Activated CD4-positive, alpha-beta T cell treated with anti-CD3 and anti-CD28 coated beads for 24 hours (primary cell): Measurements from ENCODE around the gene LRRC43.
"Not testable (repeated sequence)": the region's sequence is repeated elsewhere in the genome, so short reads cannot be mapped to it uniquely, and the experiment has no call there.

Experiments used
- DNase-seq, 2 donors: peaks; one replicate each; pipeline ENCODE4 v3.0.0-alpha.2; 2020; ENCODE audit warnings: low read depth in 2 of 2

Gene LRRC43

DNA sequence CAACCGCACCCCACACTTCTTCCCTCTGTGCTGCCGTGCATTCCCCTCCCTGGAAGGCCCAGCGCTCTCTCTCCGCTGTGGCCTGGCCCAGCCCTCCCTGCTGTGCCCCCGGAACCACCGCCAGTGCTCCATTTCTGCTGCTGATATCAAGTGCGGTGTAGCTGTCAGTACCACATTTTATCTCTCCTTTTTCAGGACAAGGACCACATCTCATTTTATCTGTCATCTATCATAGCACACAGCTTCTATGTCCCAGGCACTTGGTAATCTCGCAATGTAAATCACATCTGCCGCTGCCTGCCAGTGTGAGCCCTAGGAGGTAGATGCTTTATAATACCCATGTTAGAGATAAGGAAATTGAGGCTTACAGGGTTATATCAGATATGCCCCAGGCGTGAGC lies 27.2 kb upstream of the LRRC43 start:
- DNase-seq, result no peak

DNA sequence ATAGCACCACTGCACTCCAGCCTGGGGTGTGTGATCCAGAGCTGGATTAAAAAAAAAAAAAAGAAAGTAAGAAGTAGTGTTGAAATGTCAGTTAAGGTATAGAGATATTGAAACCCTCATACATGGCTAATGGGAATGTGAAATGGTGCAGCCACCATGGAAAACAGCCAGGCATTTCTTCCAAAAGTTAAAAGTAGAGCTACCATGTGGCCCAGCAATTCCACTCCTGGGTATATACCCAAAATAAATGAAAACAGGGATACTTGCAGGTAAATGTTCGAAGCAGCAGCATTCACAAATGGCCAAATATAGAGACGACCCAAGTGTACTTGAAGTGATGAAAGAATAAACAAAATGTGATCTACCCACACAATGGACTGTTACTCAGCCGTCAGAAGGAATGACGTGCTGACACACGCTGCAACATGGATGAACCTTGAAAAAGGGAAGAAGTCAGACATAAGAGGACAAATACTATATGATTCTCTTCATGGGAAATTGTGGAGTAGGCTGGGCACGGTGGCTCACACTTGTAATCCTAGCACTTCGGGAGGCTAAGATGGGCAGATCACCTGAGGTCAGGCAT lies 24.1 kb upstream of the LRRC43 start:
- no peak for DNase-seq

DNA sequence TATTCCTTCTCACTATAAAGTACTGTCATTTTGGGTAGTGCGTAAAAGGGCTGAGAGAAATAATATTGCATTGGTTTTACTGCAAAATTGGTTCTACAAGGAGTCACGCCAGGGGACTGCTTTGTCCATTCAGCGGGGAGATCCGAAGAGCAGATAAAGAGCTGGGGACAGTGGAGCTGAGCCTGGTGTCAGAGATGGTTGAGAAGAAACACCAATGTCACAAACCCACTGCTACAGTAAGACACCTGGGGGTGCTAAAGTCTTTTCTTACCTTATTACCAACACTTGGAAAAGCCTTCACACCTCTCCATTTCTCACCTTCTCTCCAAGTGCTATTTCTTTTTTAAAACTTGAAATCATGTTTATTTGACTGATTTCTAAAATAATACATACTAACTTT lies 23.0 kb upstream of the LRRC43 start:
- DNase-seq, result no peak

DNA sequence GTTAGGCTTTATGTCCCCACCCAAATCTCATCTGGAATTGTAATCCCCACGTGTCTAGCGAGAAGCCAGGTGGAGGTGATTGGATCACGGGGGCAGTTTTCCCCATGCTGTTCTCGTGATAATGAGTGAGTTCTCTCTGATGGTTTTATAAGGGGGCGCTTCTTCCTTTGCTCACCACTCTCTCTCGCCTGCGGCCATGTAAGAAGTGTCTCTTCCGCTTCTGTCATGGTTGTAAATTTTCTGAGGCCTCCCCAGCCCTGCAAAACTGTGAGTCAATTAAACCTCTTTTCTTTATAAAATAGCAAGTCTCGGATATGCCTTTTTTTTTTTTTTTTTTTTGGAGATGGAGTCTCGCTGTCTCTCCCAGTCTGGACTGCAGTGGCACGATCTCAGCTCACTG lies 22.2 kb upstream of the LRRC43 start:
- DNase-seq, result no peak

DNA sequence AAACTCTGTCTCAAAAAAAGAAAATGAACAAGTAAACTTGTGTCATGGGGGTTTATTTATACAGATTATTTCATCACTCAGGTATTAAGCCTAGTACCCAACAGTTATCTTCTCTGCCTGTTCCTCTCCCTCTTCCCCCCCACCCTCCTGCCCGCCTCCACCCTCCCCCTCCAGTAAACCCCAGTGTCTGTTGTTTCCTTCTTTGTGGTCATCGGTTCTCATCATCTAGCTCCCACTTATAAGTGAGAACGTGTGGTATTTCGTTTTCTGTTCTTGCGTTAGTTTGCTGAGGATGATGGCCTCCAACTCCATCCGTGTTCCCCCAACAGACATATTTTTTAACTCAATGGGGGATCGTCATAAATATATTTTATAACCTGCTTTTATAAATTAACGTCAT lies 21.2 kb upstream of the LRRC43 start:
- no peak for DNase-seq

DNA sequence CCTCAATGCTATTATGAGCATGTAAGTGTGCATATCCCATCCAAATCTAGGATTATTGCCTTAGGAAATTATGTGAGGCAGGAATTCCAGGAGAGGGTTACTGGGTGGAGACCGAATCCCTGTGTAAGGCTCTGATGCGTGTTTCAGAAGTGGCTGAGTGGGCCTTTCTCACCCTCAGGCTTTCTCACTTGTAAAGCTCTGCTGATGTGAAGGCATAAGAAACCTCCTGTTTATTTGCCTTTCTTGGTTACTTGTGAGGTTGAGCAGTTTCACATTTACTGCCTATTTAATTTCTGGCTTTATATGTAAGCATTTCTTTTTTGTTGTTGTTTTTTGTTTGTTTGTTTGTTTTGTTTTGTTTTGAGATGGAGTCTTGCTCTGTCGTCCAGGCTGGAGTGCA lies 19.9 kb upstream of the LRRC43 start:
- no peak for DNase-seq

DNA sequence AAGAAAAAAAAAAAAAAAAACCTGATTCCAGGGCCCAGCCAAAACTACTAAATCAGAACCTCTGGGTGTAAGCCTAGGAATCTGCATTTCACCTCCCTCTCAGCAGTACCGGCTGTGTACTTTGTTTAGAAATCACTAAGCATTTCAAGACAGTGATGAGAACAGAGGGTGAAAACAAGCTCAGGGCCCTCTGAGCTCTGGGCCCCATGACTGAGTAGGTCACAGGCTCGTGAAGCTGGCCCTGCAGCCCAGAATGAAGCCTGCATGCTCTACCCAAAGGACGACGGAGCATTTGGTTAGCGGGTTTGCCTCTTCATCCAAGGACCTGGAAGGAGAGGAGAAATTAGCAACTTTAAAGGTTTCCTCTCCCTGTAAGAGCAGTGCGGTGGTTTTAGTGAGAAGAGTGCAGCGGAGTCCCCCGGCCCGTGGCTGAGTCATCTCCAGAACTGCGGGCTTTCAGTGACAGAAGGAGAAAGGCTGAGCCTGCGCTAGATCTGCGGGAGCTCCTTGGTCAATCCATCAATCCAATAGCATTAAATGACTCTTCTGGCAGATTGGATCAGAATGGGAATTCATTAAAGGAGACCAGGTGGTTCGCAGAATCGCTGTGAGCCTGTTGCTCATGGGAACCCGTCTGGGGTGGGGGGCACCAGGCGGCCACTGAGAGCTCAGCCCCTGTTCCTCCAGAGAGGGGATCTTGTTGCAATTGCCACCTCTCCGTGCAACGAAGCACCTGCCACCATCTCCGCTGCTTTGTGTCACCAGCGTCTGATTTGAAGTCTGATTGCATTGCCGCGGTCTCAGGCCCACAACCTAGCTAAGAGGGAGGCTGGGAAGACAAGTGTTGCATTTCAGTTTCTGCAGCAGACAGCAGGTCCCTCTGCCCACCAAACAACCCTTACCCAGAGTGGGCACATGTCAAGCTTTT lies 16.2 kb upstream of the LRRC43 start:
- DNase-seq, result peak; percentile 10 to 38

DNA sequence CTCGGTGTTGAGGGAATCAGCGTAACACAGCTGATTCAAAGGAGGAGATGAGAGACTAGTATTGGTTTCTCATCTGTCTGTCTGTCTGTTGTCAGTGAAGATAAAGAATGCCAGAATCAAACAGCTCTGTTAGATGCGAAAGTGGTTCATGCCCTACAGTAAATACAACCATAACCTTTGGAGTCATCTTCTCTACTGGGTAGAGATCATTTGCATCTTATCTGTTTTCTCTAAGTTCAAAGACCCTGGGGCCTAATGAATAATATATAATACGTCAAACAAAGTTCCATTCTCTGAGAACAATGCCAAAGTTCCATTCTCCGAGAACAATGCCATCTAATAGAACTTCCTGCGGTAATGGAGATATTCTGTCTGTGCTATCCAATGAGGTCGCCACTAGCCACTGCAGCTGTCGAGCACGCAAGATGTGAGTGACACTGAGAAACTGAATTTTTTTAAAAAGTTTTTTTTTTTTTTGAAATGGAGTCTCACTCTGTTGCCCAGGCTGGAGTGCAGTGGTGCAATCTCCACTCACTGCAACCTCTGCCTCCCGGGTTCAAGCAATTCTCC lies 15.5 kb upstream of the LRRC43 start:
- no peak for DNase-seq

DNA sequence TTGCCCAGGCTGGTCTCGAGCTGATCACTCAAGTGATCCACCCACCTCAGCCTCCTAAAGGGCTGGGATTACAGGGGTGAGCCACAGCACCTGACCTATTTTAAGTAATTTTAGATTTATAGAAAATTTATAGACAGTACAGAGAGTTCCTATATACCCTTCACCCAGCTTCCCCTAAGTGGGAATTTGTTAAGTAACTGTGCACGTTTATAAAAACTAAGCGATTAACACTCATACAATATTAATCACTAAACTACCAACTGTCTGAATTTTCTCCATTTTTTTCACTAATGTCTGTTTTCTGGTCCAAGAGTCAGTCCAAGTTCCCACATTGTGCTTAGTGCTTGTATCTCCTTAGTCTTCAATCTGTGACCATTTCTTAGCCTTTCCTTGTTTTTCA lies 14.4 kb upstream of the LRRC43 start:
- DNase-seq, result no peak

DNA sequence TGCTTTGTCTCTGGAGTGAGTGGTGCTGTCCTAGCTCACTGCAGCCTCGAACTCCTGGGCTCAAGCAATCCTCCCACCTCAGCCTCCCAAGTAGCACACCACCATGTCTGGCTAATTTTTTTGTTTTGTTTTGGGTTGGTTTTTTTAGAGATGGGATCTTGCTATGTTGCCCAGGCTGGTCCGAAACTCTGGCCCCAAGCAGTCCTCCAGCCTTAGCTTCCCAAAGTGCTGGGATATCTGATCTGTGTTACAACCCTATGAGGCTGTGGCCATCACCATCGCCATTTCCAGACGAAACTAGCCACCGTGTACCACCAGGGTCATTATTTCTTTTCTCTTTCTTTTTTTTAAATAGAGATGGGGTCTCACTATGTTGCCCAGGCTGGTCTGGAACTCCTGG lies 11.5 kb upstream of the LRRC43 start:
- DNase-seq, result no peak

DNA sequence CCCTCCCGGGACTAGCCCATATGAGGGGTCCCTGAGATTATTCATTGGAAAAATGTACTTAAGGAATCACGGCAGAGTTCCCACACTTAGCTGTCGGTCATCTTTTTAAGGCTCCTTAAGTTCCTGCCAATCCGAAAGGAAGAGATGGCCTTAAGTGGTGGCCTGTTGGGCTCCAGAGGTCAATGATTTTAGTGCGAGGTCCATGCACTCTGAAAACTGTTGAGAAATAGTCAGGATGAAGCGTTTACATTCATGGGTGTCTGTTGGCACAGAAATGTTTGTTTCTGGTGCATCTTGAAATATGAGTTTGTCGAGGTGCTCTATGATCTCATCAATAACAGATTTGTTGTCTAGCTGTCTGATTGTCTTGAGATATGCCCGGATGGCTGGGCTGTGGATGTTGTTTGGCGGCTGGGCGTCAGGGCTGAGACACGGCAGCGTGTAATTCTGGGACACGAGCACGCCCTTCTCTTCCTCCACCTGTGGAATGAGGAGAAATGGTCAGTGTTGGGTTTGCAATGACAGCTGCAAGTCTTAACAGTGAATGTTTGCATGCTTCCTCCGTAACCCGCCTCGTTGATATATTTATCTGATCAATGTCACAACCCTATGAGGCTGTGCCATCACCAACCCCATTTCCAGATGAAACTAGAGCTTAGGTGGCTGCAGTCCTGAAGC lies 10.5 kb upstream of the LRRC43 start:
- no peak for DNase-seq

DNA sequence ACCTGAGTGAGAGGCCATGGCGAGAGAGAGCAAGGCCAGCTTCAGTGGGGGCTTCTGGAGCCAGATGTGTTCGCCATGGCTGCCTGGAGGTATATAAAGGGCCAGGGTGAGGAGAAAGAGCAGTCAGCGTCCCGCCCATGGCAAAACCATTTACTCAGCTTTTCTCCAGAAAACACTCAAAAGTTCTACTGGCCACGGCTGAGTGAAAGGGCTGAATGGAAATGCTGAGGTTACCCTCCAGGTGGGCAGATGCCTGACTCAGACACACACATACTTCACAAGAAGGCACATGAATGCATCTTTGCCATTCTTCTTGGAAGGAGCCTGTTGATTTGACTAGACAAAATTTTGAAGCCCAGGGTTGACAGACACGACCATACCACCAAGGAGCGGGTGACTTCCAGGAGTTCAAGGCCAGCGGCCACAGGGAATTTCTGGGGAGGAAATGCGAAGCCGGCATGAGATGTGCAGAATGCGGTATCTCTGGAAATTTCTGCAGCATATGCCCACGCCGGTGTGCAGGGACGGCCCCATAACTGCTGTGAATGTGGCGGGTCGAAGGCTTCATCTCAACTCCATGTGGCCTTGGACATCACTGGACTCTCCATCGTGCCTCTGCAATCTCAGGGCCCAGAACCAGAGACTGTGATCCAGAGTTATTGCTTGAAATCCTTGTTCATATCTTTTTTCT lies 8.6 kb upstream of the LRRC43 start, which contains the start of gene IL31:
TSS of gene IL31 (minus strand) at position 67 of the 691 bp plus-strand sequence. CDS start at position 18, 49 bp downstream.
- no peak for DNase-seq

DNA sequence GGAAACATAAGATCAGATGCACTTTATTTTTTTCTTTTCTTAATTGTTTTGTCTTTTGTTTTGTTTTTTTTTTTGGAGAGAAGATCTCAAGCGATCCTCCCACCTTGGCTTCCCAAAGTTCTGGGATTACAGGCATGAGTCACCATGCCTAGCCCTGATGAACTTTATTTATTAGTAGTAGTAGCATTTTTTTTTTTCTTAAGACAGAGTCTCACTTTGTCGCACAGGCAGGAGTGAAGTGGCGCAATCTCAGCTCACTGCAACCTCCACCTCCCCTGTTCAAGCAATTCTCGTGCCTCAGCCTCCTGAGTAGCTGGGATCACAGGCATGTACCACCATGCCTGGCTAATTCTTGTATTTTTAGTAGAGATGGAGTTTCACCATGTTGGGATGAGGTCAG lies 6.5 kb upstream of the LRRC43 start:
- DNase-seq, result not testable (repeated sequence)

DNA sequence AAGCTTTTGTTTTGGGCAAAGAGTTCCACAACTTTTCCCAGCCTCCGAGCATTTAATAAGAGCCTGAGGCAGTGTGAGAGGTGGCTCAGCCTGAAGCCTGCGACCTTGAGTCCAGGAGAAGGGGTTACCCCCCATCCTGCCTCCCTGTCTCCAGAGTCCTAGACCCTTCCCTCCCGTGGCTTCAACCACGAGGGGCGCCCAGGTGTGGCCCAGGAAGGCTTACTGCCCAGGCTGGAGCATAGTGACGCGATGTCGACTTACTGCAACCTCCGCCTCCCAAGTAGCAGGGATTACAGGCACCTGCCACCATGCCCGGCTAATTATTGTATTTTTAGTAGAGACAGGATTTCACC lies 641 bp downstream of the LRRC43 start:
- no peak for DNase-seq

DNA sequence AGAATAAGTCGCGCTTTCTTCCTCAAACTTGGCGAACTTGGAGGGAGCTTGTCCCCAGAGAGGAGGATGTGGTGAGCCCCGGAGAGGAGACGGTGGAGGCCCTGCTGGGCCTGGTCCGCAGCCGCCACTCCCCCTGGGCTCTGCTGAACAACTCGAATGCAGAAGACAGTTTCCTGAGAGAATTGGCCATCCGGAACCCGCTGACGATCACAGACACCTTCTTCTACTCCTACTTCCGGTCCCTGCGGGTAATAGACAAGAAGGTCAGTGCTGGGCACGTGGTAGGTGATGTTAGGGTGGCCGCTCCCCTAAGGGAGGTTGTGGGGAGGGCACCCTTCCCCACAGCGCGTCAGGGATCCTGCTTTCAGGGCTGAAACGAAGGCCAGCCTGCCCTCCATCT lies 1.6 kb downstream of the LRRC43 start:
- DNase-seq, result no peak

DNA sequence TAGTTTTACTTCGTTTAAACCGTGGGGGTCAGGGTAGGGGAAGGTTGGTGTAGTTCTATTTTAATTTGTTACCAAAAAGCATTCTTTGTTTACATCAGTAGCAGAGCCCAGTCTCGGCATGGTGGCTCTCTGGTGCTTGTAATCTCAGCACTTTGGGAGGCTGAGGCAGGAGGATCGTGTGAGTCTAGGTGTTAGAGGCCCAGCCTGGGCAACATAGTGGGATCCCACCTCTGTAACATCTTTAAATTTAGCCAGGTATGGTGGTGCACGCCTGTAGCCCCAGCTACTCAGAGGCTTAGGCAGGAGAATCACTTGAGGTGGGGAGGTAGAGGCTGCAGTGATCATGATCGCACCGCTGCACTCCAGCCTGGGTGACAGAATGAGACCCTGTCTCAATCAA lies 2.2 kb downstream of the LRRC43 start:
- DNase-seq, result no peak

DNA sequence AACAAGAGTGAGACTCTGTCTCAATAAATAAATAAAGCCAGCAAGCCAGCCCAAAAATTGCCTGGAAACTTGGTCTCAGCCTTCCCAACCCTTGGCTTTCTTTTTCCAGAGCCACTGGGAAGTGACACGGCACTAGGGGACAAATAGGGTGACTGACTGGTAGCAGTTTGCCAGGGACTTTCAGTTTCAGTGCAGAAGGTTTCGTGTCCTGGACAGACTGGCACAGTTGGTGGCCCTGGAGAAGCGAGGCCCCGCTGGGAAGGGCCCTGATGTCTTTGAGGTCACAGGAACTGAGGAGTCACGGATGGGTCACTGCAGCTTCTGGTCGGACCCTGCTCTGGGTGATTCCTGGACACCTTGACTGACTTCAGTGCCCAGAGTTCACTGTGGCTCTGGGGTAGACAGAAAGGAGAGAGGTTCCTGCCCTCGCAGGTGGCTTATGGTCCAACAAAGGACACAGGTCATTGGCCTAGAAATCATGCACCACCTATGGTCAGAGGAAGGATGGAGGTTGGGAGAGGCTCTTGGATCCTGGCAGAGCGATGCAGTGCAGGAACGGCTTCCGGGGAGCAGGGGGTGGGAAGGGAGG lies 2.7 kb downstream of the LRRC43 start:
- DNase-seq, result no peak

DNA sequence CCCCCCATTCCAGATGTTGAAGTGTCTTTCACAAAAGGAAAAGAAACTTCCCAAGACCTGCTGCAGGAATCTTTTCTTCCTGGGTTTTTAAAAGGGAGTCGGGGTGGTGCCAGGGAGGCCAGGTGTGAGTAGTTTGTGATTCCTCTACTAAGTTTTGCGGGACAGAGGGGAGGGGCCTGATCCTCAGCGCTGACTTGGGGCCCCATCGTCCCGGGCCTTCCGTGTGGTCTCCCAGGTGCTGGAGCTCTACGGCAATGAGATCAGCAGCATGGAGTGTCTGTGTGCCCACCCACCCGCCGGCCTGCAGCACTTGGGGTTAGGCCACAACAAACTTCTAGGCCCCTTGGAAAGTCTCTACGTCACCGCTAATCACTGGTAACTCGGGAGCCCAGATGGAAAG lies 4.5 kb downstream of the LRRC43 start:
- no peak for DNase-seq

DNA sequence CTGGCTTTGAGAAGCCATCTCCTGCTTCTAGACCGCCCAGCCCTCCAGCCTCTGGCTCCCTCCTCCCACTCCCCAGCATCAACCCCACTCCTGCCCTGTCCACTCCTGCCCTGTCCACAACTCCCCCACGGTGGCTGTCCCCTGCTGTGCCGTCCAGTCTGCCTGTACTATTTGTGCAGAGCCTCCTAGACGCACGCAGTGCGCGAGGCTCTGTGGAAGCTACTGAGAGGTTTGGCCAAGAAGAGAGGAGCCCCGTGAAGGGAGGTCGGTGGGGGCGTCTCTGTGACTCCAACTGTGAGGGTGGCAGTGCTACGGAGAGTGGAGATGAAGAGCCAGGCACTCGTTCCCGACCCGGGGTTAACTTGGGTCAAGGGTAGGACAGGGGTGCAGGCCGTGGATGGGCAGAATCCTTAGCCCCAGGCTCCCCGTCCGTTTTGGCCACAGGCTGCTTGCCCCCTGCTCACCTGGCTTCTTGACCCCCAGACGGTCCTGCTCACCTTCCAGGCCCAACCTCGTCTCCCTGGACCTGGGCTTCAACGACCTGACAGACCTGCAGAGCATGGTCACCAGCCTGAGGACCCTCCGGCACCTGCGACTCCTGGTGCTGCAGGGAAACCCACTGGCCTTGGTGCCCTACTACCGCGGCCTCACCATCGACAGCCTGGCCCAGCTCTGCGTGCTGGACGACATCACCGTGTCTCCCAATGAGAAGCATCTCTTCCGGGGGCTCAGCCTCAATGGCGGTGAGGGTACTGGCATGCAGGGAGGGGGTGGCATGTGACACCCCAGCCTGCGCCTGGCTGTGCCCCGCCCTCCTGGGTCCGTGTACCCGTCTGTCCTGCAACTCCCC lies 6.9 kb downstream of the LRRC43 start:
- no peak for DNase-seq

DNA sequence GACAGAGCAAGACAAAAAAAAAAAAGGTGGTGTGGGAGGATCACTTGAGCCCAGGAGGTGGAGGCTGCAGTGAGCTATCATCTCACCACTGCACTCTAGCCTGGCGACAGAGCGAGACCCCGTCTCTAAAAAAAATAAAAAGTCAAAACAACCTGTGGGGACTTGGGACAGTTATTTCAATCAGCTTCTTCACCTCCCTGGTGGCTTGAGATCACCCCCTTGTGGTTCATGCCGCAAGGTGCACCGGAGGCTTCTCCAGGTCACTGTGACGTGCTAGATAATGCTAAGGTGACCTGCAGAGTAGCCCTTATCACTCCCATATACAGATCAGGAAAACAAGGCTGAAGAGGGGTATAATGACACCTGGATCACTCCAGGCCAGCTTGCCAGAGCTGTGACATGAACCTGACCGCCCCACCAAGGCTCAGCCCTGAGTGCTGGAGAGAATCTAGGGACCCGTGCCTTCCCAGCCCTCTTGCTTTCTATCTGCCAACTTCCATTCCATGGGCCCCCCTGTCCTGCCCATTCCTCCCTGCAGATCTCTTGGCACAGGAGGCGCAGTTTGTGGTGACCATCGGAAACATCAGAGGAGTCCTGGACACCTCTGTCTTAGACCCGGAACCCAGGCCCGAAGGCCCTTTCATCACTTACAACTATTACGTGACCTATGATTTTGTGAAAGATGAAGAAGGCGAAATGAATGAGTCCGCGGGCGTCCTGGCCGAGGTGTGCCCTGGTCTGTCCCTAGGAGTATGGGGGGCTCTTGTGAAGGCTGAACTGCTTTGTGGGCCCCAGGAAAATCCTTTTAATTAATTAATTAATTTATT lies 8.1 kb downstream of the LRRC43 start:
- peak; percentile 50 to 64 for DNase-seq
